ENCODE data around the gene TMCC2. TPM values are rescaled to one million over a fixed set of nuclear protein-coding genes. Genes with fewer than 3 reads are reported as not detected.

TMCC2 gene
- total and polyA plus RNA-seq, 12 donors = 0.62 to 2.6 (median 1.8) TPM

- WGBS, 2 donors = 56 to 57% methylated on average over 8 of the region's 8 CpGs
- DNase-seq (no peak), ATAC-seq (peak in 6 of 8 donors; percentile 20 to 58 (median 39))
- H3K4me3 ChIP-seq = no peak overlapping the region
- H3K27me3 ChIP-seq = no peaks in the 10 kb centered on the region
- TF ChIP-seq CTCF (IDR thresholded peaks at IDR 0.05) = no peak
- no peak overlapping the region for H3K27ac ChIP-seq
- peaks cover 0 to 50% (median 28%) of the 10 kb centered on the region in 9 donors for H3K4me1 ChIP-seq
- no peaks in the 10 kb centered on the region for H3K9me3 ChIP-seq
- peaks cover 0 to 11% (median 0%) of the 10 kb centered on the region in 9 donors for H3K36me3 ChIP-seq
- intact Hi-C loops (cut with DNase I) = loop anchor here in 1 of 10 donors (10.0 kb wide), 1 partner anchor 214 kb away; no protein-coding TSS in a partner anchor
These were observed 43.0 kb downstream of the TMCC2 start for GRCh38 chr1:205270764-205271163.

GRCh38 chr1:205271277-205271676 is 43.5 kb downstream of the TMCC2 start:
- H3K36me3 ChIP-seq = peaks cover 0 to 11% (median 0%) of the 10 kb centered on the region in 9 donors
- DNase-seq = peak in 1 of 2 donors; percentile 58
- no peaks in the 10 kb centered on the region for H3K9me3 ChIP-seq
- H3K27ac ChIP-seq = no peak overlapping the region
- no peaks in the 10 kb centered on the region for H3K27me3 ChIP-seq
- intact Hi-C loops (cut with DNase I) = loop anchor here in 1 of 10 donors (10.0 kb wide), 1 partner anchor 214 kb away; no protein-coding TSS in a partner anchor
- 65 to 73% methylated on average over 8 of the region's 8 CpGs for WGBS, 2 donors
- peak; percentile 22 to 55 (median 34) for ATAC-seq
- no peak overlapping the region for H3K4me3 ChIP-seq
- TF ChIP-seq CTCF (IDR thresholded peaks at IDR 0.05) = peak in 5 of 9 donors; percentile 7 to 32 (median 29)
- peaks cover 0 to 50% (median 28%) of the 10 kb centered on the region in 9 donors for H3K4me1 ChIP-seq

- no peak overlapping the region for H3K27ac ChIP-seq
- peaks cover 0 to 49% (median 27%) of the 10 kb centered on the region in 9 donors for H3K4me1 ChIP-seq
- H3K27me3 ChIP-seq = no peaks in the 10 kb centered on the region
- ATAC-seq = peak in 1 of 8 donors; percentile 2
- H3K4me3 ChIP-seq = no peak overlapping the region
- TF ChIP-seq CTCF (IDR thresholded peaks at IDR 0.05) = no peak
- WGBS, 2 donors = 92% methylated on average over 18 of the region's 18 CpGs
- H3K9me3 ChIP-seq = no peaks in the 10 kb centered on the region
- intact Hi-C loops (cut with DNase I) = loop anchor here in 4 of 10 donors (2.0 to 10.0 kb wide), 2 partner anchors 53 to 213 kb away; no protein-coding TSS in a partner anchor
- peaks cover 0 to 11% (median 0%) of the 10 kb centered on the region in 9 donors for H3K36me3 ChIP-seq
- no peak for DNase-seq
These were observed 44.0 kb downstream of the TMCC2 start for GRCh38 chr1:205271745-205272144.

- Histone ChIP-seq H3K4me1 (peaks cover 0 to 41% (median 19%) of the 10 kb centered on the region in 9 donors), H3K9me3 (no peaks in the 10 kb centered on the region), H3K27ac (no peak overlapping the region), H3K4me3 (no peak overlapping the region), H3K27me3 (no peaks in the 10 kb centered on the region), H3K36me3 (peaks cover 0 to 11% (median 0%) of the 10 kb centered on the region in 9 donors)
- DNase-seq (no peak), ATAC-seq (no peak)
- no peak for TF ChIP-seq CTCF (IDR thresholded peaks at IDR 0.05)
- intact Hi-C loops (cut with DNase I) = loop anchor here in 4 of 10 donors (2.0 to 10.0 kb wide), 2 partner anchors 52 to 212 kb away; no protein-coding TSS in a partner anchor
- 86 to 87% methylated on average over 3 of the region's 3 CpGs for WGBS, 2 donors
These were observed 44.8 kb downstream of the TMCC2 start for GRCh38 chr1:205272536-205272935.

Data from heart right ventricle (tissue), 16 donors.